ENCODE measurements around the gene CDH3.

GRCh38 chr16:68736561-68736960 is 91.5 kb downstream of the CDH3 start:
- TF ChIP-seq GATA2 (IDR thresholded peaks at IDR 0.05; ENCODE audit: low read depth, low read length) (no peak), GATA3 (IDR thresholded peaks at IDR 0.05; ENCODE audit: low read depth, low read length) (no peak)
